ENCODE results near the gene CNIH2.
"Not testable (repeated sequence)": the region's sequence is repeated elsewhere in the genome, so short reads cannot be mapped to it uniquely, and the experiment has no call there.

The CNIH2 gene

DNA sequence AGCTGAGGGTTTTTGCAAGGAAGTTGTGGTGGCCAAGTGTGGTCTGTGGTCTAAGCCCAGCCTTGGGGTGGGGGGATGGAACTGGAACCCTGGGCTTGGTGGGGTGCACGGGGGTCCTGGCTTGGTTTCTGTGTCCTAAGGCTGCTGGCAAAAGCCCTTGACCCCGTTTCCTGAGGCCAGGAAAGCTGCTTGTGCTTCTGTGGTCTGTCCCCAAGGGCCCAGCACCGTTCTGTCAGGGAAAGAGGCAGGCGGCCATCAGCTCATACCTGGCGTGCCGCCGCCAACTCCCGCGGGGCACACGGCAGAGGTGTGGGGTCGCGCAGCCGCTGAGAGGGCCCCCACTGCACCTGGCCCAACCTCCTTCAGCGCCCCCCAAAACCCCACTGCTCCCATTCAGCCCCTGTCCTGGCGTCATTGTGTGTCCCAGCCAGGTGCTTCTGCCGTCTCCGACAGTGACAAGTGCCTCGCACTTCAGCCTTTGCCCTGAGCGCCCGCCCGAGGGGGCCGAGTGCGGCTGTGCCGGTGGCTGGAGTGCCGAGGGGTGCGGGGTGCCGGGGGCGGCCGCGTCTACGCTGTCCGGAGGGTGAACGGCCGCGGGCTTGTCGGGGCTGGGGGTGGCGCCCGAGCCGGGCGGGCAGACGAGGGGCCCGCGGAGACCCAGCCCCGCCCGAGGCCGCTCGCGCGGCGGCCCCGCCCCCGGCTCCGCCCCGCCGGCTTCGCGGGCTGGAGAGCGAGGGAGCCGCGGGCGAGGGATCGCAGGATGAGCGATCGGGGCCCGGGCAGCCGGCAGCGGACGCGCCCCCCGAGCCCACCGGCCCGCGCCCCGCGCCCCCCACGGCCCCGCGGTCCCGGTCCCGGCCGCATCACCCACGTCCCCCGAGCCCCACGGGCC is at the start of gene CNIH2:
TSS of gene CNIH2 (plus strand) at position 705 of the 892 bp plus-strand sequence. CDS start 282 bp downstream, outside the sequence.
- no peak for DNase-seq (ENCODE audit: low read depth)

DNA sequence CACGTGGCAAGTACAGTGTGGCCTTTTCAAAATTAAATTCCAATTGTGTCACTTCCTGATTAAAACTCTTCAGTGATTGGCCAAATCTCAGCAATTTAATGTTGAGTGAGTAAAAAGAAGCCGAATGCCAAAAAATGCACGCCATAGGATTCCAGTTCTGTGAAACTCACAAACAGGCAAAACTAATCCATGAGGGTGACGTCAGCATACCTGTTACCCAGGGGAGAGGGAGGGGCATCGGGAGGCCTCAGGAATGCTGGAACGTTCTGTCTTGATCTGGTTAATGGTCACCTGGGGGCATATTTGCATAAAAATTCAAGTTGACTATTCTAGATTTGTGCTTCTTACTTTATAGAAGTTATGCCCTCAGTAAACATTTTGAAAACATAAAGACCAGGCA is 49.5 kb upstream of the CNIH2 start:
- no peak for DNase-seq (ENCODE audit: low read depth)

DNA sequence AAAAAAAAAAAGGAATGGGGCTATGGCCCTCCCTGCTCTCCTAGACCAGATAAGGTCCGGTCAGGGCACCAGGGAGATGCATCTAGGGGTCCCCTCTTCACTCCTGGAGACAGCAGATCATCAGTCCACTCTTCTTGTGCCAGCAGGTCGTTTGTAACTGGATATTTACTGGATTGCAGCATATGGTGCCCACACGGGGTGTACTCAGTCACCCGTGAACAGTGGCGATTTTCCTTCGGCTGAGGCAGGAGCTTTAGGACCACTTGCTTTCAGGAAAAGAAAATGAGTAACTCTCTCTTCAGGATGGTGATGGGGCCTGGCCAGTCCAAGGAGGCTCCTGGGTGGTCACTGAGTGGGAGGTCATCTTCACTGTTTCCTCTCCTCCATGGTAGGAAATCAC is 47.8 kb upstream of the CNIH2 start:
- no peak for DNase-seq (ENCODE audit: low read depth)

- no peak for DNase-seq (ENCODE audit: low read depth)
These were observed 47.0 kb upstream of the CNIH2 start for GRCh38 chr11:66230978-66231377.

GRCh38 chr11:66231561-66231960 is 46.4 kb upstream of the CNIH2 start:
- DNase-seq (ENCODE audit: low read depth), result no peak

DNA sequence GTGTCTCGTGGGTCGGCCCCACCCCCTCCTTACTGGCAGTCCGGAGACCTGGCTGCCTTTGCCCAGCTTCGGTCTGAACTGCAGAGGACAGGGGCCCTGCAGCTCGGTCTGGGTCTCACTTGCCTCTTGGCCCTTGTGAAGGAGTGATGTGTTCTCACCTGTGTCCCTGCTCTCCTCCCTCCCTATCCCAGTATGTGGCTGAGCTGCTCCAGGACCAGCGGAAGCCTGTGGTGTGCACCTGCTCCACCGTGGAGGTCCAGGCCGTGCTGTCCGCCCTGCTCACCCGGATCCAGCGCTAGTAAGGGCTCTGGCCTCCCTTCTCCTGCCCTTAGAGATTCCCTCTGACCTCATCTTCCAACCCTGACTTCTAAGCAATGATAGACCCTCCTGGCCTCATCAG is 45.2 kb upstream of the CNIH2 start:
- no peak for DNase-seq (ENCODE audit: low read depth)

DNA sequence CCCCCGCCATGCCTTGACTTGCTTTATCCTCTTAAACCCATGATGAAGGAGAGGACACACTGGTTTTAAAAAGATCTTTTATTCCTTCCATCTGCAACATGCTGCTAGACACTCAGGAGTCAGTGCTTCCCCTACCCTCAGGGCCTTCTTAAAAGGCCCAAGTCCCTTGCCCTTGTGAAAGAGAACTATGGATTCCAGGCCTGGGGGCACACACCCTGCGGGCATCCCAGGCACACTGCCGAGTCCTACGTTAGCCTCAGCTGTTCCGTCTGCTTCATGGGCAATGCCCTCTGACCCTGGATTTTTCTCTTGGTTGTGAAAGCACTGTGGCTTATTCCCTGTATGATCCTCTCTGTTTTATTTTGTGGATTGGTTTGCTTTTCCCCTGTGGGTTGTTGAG is 44.7 kb upstream of the CNIH2 start:
- DNase-seq (ENCODE audit: low read depth), result no peak

GRCh38 chr11:66235141-66235540 is 42.8 kb upstream of the CNIH2 start:
- DNase-seq (ENCODE audit: low read depth), result no peak

DNA sequence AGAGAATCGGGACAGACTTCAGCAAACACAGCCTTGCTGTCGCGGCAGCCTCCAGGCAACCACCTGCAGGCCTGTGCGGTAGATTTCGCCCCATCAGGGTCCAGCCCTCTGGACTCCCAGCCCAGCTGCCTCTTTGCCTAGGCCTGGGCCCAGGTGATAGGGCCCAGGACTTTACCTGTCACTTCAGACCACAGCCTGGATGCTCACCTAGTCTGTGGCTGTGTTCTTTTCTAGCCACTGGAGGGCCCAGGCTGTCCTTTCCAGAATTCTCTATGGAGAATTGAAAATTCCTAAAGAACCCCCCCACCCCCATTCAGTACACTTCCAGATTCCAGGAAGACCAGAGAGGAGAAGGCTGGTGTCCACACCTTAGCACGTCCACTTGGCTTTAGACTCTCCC is 40.1 kb upstream of the CNIH2 start:
- DNase-seq (ENCODE audit: low read depth), result no peak

DNA sequence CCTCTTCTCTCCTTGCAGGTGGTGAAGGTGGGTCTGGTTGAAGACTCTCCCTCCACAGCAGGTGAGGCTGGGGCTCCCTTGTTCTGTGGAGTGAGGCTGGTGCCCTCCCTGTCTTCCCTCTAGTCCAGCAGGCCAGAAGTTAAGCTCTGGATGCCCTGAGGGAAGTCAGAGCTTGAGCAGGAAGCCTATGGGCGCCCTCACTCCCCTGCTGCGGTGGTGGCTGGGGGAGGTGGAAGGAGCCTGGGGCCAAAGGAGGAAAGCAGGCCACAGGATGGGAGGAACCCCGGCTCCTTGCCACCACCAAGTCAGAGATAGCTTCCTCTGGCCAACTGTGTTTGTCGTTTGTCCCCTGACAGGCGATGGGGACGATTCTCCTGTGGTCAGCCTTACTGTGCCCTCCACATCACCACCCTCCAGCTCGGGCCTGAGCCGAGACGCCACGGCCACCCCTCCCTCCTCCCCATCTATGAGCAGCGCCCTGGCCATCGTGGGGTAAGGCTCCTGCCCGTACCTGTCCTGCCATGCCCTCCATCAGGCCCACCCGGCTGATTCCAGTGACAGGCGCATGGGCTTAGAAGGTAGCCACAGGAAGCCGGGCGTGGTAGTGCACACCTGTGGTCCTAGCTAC is 39.1 kb upstream of the CNIH2 start:
- DNase-seq (ENCODE audit: low read depth), result no peak

DNA sequence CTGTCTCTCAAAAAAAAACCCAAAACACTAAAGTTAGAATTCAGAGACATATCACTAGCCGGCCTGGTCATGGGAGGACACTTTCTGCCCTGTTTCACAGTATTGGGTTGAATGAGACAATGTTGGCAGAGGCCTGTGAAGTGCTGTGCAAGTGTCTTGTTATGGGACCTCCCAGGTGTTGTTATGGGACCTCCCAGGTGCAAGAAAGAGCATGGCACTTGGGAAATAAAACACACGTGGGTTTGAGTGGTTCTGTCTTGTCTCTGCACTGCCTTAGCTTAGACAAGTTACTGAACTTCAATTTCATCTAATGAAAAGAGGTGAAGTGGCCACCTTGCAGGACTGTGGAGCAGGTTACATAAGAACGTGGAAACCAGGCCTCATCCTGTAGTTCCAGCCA is 38.5 kb upstream of the CNIH2 start:
- DNase-seq (ENCODE audit: low read depth), result no peak

GRCh38 chr11:66239998-66240780 is 37.8 kb upstream of the CNIH2 start:
- no peak for DNase-seq (ENCODE audit: low read depth)

GRCh38 chr11:66240781-66241136 is 37.2 kb upstream of the CNIH2 start:
- DNase-seq (ENCODE audit: low read depth), result no peak

- no peak for DNase-seq (ENCODE audit: low read depth)
These were observed 35.7 kb upstream of the CNIH2 start for GRCh38 chr11:66242095-66242765.

- no peak for DNase-seq (ENCODE audit: low read depth)
These were observed 34.0 kb upstream of the CNIH2 start for GRCh38 chr11:66243782-66244535.

GRCh38 chr11:66247295-66247694 is 30.7 kb upstream of the CNIH2 start:
- no peak for DNase-seq (ENCODE audit: low read depth)

- no peak for DNase-seq (ENCODE audit: low read depth)
These were observed 30.2 kb upstream of the CNIH2 start for GRCh38 chr11:66247801-66248200.

GRCh38 chr11:66248903-66249302 is 29.1 kb upstream of the CNIH2 start:
- DNase-seq (ENCODE audit: low read depth), result no peak

DNA sequence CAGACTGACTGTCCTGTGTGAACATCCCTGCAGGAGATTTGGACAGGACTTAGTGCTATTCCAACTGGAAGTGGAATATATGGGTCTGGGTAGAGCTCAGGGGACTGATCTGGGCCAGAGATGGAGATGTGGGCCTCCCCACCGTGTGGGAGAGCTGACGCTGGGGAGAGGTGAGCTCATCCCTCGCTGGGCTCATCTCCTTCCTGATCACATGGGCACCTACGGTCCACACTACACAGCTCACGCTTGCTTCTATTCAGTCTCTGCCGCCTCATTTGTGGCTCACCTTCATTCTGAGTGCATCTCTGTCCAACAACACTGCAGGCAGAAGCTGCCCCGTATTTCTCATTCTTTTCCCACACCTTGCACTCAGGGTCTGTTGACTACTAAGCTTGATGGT is 26.2 kb upstream of the CNIH2 start:
- no peak for DNase-seq (ENCODE audit: low read depth)

- not testable (repeated sequence) for DNase-seq (ENCODE audit: low read depth)
These were observed 24.9 kb upstream of the CNIH2 start for GRCh38 chr11:66253081-66253480.

DNA sequence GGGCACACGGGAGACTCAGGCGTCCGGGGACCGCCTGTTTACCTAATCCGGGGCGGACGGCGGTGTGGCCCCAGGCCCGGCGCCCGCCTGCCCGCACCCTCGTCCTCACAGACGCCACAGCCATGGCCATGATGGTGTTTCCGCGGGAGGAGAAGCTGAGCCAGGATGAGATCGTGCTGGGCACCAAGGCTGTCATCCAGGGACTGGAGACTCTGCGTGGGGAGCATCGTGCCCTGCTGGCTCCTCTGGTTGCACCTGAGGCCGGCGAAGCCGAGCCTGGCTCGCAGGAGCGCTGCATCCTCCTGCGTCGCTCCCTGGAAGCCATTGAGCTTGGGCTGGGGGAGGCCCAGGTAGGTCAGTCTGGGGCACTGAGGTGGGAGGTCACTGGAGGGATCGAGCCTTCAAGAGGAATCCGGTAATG is 19.5 kb upstream of the CNIH2 start:
- DNase-seq (ENCODE audit: low read depth), result no peak

- DNase-seq (ENCODE audit: low read depth), result no peak
These were observed 18.8 kb upstream of the CNIH2 start for GRCh38 chr11:66259225-66259624.

All from activated gamma-delta T cell treated with anti-CD3 and anti-CD28 coated beads, Interleukin-2, amount 50 U/mL, for 16 hours (primary cell).